GM19452 (cell line): ENCODE measurements around the gene GRIK2.
"Not testable (repeated sequence)": the region's sequence is repeated elsewhere in the genome, so short reads cannot be mapped to it uniquely, and the experiment has no call there.

Experiments used
- ATAC-seq: cut with Tn5 transposase; IDR thresholded peaks from one replicate; pipeline ENCODE4 v1.9.1; 2021; ENCODE audit not compliant: unreplicated experiment

The GRIK2 gene

GRCh38 chr6:101393251-101393828 lies at the start of gene GRIK2:
Gene GRIK2 (plus strand): TSS chr6:101393708.
- ATAC-seq, result no peak

GRCh38 chr6:101344885-101345284 lies 48.6 kb upstream of the GRIK2 start:
- ATAC-seq, result no peak

- ATAC-seq, result no peak
These were observed 44.7 kb upstream of the GRIK2 start for GRCh38 chr6:101348816-101349215.

- not testable (repeated sequence) for ATAC-seq
These were observed 42.9 kb upstream of the GRIK2 start for GRCh38 chr6:101350631-101351030.

- no peak for ATAC-seq
These were observed 42.3 kb upstream of the GRIK2 start for GRCh38 chr6:101351173-101351572.

GRCh38 chr6:101352316-101352715 lies 41.2 kb upstream of the GRIK2 start:
- no peak for ATAC-seq

- no peak for ATAC-seq
These were observed 28.3 kb upstream of the GRIK2 start for GRCh38 chr6:101365181-101365580.

GRCh38 chr6:101379926-101380325 lies 13.6 kb upstream of the GRIK2 start:
- no peak for ATAC-seq

- no peak for ATAC-seq
These were observed 12.4 kb upstream of the GRIK2 start for GRCh38 chr6:101380897-101381630.

GRCh38 chr6:101383747-101384146 lies 9.8 kb upstream of the GRIK2 start:
- not testable (repeated sequence) for ATAC-seq

- no peak for ATAC-seq
These were observed 6.5 kb upstream of the GRIK2 start for GRCh38 chr6:101386982-101387381.

- ATAC-seq, result no peak
These were observed 1.5 kb upstream of the GRIK2 start for GRCh38 chr6:101391772-101392585.

GRCh38 chr6:101392586-101393230 lies 800 bp upstream of the GRIK2 start:
- no peak for ATAC-seq

GRCh38 chr6:101393829-101394251 lies 332 bp downstream of the GRIK2 start:
- ATAC-seq, result no peak

- no peak for ATAC-seq
These were observed 1.4 kb downstream of the GRIK2 start for GRCh38 chr6:101394936-101395335.

GRCh38 chr6:101395345-101395744 lies 1.8 kb downstream of the GRIK2 start:
- ATAC-seq, result no peak

GRCh38 chr6:101396548-101397173 lies 3.2 kb downstream of the GRIK2 start:
- no peak for ATAC-seq

GRCh38 chr6:101397199-101397598 lies 3.7 kb downstream of the GRIK2 start:
- no peak for ATAC-seq

- ATAC-seq, result no peak
These were observed 5.5 kb downstream of the GRIK2 start for GRCh38 chr6:101398716-101399615.

- ATAC-seq, result no peak
These were observed 6.2 kb downstream of the GRIK2 start for GRCh38 chr6:101399616-101400162.
